Measurements from ENCODE around the gene TEK.

Gene TEK

DNA sequence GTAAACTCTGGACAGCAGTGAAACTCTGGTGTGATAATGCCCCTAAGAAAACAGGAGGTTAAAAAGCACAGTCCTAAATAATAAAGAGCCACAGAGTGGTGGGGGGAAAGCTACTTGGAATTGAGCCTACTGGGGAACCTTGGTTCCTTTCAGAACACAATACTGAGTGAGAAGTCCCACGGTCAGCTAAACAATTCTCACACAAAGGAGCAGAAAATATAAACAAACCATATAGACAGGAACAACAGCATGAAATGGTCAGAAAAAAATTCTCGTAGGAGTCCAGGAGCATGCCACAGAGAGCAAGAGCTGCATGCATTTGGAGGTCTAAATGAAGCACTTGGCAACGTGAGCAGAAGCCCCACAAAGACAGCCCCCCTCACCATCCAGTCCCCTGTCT is 56.0 kb downstream of the TEK start:
- no peak for ATAC-seq
- TF ChIP-seq, protein P1, sequence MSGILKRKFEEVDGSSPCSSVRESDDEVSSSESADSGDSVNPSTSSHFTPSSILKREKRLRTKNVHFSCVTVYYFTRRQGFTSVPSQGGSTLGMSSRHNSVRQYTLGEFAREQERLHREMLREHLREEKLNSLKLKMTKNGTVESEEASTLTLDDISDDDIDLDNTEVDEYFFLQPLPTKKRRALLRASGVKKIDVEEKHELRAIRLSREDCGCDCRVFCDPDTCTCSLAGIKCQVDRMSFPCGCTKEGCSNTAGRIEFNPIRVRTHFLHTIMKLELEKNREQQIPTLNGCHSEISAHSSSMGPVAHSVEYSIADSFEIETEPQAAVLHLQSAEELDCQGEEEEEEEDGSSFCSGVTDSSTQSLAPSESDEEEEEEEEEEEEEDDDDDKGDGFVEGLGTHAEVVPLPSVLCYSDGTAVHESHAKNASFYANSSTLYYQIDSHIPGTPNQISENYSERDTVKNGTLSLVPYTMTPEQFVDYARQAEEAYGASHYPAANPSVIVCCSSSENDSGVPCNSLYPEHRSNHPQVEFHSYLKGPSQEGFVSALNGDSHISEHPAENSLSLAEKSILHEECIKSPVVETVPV (CRISPR knock-in tag; IDR thresholded peaks at IDR 0.05) = no peak
- TF ChIP-seq TCF4 (CRISPR knock-in tag; IDR thresholded peaks at IDR 0.05; ENCODE audit: borderline replicate concordance) = no peak
- TF ChIP-seq SNAI2 (CRISPR knock-in tag; IDR thresholded peaks at IDR 0.05) = no peak
- TF ChIP-seq ZFP30 (CRISPR knock-in tag; IDR thresholded peaks at IDR 0.05) = no peak
- TF ChIP-seq GLIS3 (CRISPR knock-in tag; IDR thresholded peaks at IDR 0.05) = no peak
- TF ChIP-seq ISL1 (CRISPR knock-in tag; IDR thresholded peaks at IDR 0.05) = no peak
- TF ChIP-seq PATZ1 (CRISPR knock-in tag; IDR thresholded peaks at IDR 0.05; ENCODE audit: borderline replicate concordance) = no peak
- TF ChIP-seq BACH2 (CRISPR knock-in tag; IDR thresholded peaks at IDR 0.05; ENCODE audit: borderline replicate concordance) = no peak
- no peak for TF ChIP-seq RARB (CRISPR knock-in tag; IDR thresholded peaks at IDR 0.05)

- TF ChIP-seq TCF4 (CRISPR knock-in tag; IDR thresholded peaks at IDR 0.05; ENCODE audit: borderline replicate concordance) (no peak), GLIS3 (CRISPR knock-in tag; IDR thresholded peaks at IDR 0.05) (no peak), ZFP30 (CRISPR knock-in tag; IDR thresholded peaks at IDR 0.05) (no peak)
- ATAC-seq = no peak
These were observed 56.6 kb downstream of the TEK start for GRCh38 chr9:27165670-27166069.

GRCh38 chr9:27168496-27168895 is 59.5 kb downstream of the TEK start:
- no peak for TF ChIP-seq CSDC2 (CRISPR knock-in tag; IDR thresholded peaks at IDR 0.05)
- TF ChIP-seq PPARA (CRISPR knock-in tag; IDR thresholded peaks at IDR 0.05; ENCODE audit: borderline replicate concordance) = no peak
- TF ChIP-seq GLIS3 (CRISPR knock-in tag; IDR thresholded peaks at IDR 0.05) = no peak
- no peak for TF ChIP-seq CREB5 (CRISPR knock-in tag; IDR thresholded peaks at IDR 0.05; ENCODE audit: low read depth)
- no peak for TF ChIP-seq ZNF565 (CRISPR knock-in tag; conservative IDR thresholded peaks at IDR 0.05; ENCODE audit: low read depth)
- TF ChIP-seq OSR1 (CRISPR knock-in tag; IDR thresholded peaks at IDR 0.05) = no peak
- TF ChIP-seq, protein P1 (CRISPR knock-in tag; IDR thresholded peaks at IDR 0.05) = no peak
- no peak for TF ChIP-seq ZC3H10 (CRISPR knock-in tag; IDR thresholded peaks at IDR 0.05)
- no peak for TF ChIP-seq POU6F1 (CRISPR knock-in tag; IDR thresholded peaks at IDR 0.05; ENCODE audit: borderline replicate concordance, low read depth)
- no peak for TF ChIP-seq ZNF8 (CRISPR knock-in tag; IDR thresholded peaks at IDR 0.05)
- TF ChIP-seq ESRRG (CRISPR knock-in tag; IDR thresholded peaks at IDR 0.05) = no peak
- no peak for TF ChIP-seq SNAI2 (CRISPR knock-in tag; IDR thresholded peaks at IDR 0.05)
- TF ChIP-seq PATZ1 (CRISPR knock-in tag; IDR thresholded peaks at IDR 0.05; ENCODE audit: borderline replicate concordance) = no peak
- no peak for ATAC-seq

DNA sequence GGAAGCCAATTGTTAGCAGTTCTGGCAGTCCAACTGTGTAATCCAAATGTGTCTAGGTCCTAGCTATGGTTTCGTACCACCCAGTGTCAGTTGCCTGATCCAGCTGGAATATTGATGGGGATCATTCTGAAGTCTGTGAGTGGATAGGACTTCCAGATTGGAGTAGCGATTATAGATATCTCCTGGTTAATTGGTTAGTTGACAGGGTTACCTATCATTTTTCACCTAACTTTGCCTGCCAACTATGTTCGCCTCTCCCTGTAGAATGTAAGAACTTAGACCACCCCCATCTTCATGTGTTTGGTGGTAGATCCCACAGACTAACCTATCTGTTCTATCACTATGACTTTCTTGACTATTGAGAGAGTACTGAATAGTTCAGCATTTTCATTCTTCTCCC is 59.9 kb downstream of the TEK start:
- no peak for ATAC-seq
- TF ChIP-seq POU6F1 (CRISPR knock-in tag; IDR thresholded peaks at IDR 0.05; ENCODE audit: borderline replicate concordance, low read depth) (no peak), CSDC2 (CRISPR knock-in tag; IDR thresholded peaks at IDR 0.05) (no peak), PATZ1 (CRISPR knock-in tag; IDR thresholded peaks at IDR 0.05; ENCODE audit: borderline replicate concordance) (no peak), ESRRG (CRISPR knock-in tag; IDR thresholded peaks at IDR 0.05) (no peak), CREB5 (CRISPR knock-in tag; IDR thresholded peaks at IDR 0.05; ENCODE audit: low read depth) (no peak), TCF4 (CRISPR knock-in tag; IDR thresholded peaks at IDR 0.05; ENCODE audit: borderline replicate concordance) (no peak)
- TF ChIP-seq, protein P1 (CRISPR knock-in tag; IDR thresholded peaks at IDR 0.05) = no peak

All from SK-N-SH treated with all-trans-retinoic acid at 6 μM for 48 hours (cell line).